ENCODE measurements around the gene TPO. TPM values are rescaled to one million over a fixed set of nuclear protein-coding genes. Genes with fewer than 3 reads are reported as not detected.

Gene TPO
- total RNA-seq, 1 experiment from 2014 or later = 0.41 TPM

GRCh38 chr2:1582891-1583341 lies 169.7 kb downstream of the TPO start:
- no peak for DNase-seq (ENCODE audit: low spot score)

- no peak for DNase-seq (ENCODE audit: low spot score)
These were observed 170.8 kb downstream of the TPO start for GRCh38 chr2:1584051-1584531.

GRCh38 chr2:1584691-1585485 lies 171.6 kb downstream of the TPO start:
- DNase-seq (ENCODE audit: low spot score) = no peak

GRCh38 chr2:1585635-1586034 lies 172.4 kb downstream of the TPO start:
- DNase-seq (ENCODE audit: low spot score) = no peak

- DNase-seq (ENCODE audit: low spot score) = no peak
These were observed 173.1 kb downstream of the TPO start for GRCh38 chr2:1586251-1586922.

- DNase-seq (ENCODE audit: low spot score) = peak; percentile 95
These were observed 173.9 kb downstream of the TPO start for GRCh38 chr2:1586923-1587840.

- no peak for DNase-seq (ENCODE audit: low spot score)
These were observed 175.1 kb downstream of the TPO start for GRCh38 chr2:1588051-1588977.

- DNase-seq (ENCODE audit: low spot score) = no peak
These were observed 175.8 kb downstream of the TPO start for GRCh38 chr2:1588978-1589621.

GRCh38 chr2:1590596-1591460 lies 177.6 kb downstream of the TPO start:
- DNase-seq (ENCODE audit: low spot score) = no peak

- no peak for DNase-seq (ENCODE audit: low spot score)
These were observed 178.2 kb downstream of the TPO start for GRCh38 chr2:1591461-1591770.
